ENCODE data around the gene AMMECR1. TPM values are rescaled to one million over a fixed set of nuclear protein-coding genes. Genes with fewer than 3 reads are reported as not detected.

The AMMECR1 gene
- total and polyA plus RNA-seq, 10 donors, result 1.7 to 15.6 (median 9.6) TPM

- intact Hi-C loops (cut with DNase I; ENCODE audit: low total_unique reads), result no loop called here
- H3K36me3 ChIP-seq, result no peaks in the 10 kb centered on the region
- no peak overlapping the region for H3K27ac ChIP-seq
- TF ChIP-seq CTCF (IDR thresholded peaks at IDR 0.05 in 8 of 11, conservative IDR thresholded peaks at IDR 0.05 in 3 of 11) (no peak), POLR2AphosphoS5 (IDR thresholded peaks at IDR 0.05) (no peak), POLR2A (IDR thresholded peaks at IDR 0.05) (no peak)
- H3K4me3 ChIP-seq, result no peak overlapping the region
- H3K9me3 ChIP-seq, result no peaks in the 10 kb centered on the region
- DNase-seq, result no peak
- H3K27me3 ChIP-seq (replicated peaks in 1 of 7), result no peaks in the 10 kb centered on the region
- WGBS, 5 donors, result 81 to 100% (median 94%) methylated on average over 1 to 2 of the region's 2 CpGs
- H3K4me1 ChIP-seq, result no peaks in the 10 kb centered on the region
Measured at GRCh38 chrX:110222497-110223257, 95.2 kb downstream of the AMMECR1 start.

GRCh38 chrX:110219920-110220319 is 98.0 kb downstream of the AMMECR1 start:
- TF ChIP-seq POLR2AphosphoS5 (IDR thresholded peaks at IDR 0.05) (no peak), POLR2A (IDR thresholded peaks at IDR 0.05) (no peak), CTCF (IDR thresholded peaks at IDR 0.05 in 8 of 11, conservative IDR thresholded peaks at IDR 0.05 in 3 of 11) (no peak)
- Histone ChIP-seq H3K27ac (no peak overlapping the region), H3K27me3 (replicated peaks in 1 of 7) (no peaks in the 10 kb centered on the region), H3K4me1 (no peaks in the 10 kb centered on the region), H3K36me3 (no peaks in the 10 kb centered on the region), H3K9me3 (no peaks in the 10 kb centered on the region), H3K4me3 (no peak overlapping the region)
- WGBS, 5 donors, result 52 to 95% (median 81%) methylated on average over 1 of the region's 1 CpG
- intact Hi-C loops (cut with DNase I; ENCODE audit: low total_unique reads), result no loop called here
- no peak for DNase-seq

GRCh38 chrX:110218591-110218990 is 99.3 kb downstream of the AMMECR1 start:
- Histone ChIP-seq H3K4me1 (no peaks in the 10 kb centered on the region), H3K36me3 (no peaks in the 10 kb centered on the region), H3K4me3 (no peak overlapping the region), H3K27ac (no peak overlapping the region), H3K27me3 (replicated peaks in 1 of 7) (no peaks in the 10 kb centered on the region), H3K9me3 (no peaks in the 10 kb centered on the region)
- no peak for DNase-seq
- intact Hi-C loops (cut with DNase I; ENCODE audit: low total_unique reads), result no loop called here
- 60 to 85% (median 70%) methylated on average over 2 of the region's 2 CpGs for WGBS, 5 donors
- TF ChIP-seq POLR2AphosphoS5 (IDR thresholded peaks at IDR 0.05), result no peak
- TF ChIP-seq CTCF (IDR thresholded peaks at IDR 0.05 in 8 of 11, conservative IDR thresholded peaks at IDR 0.05 in 3 of 11), result no peak
- TF ChIP-seq POLR2A (IDR thresholded peaks at IDR 0.05), result no peak

GRCh38 chrX:110216027-110216426 is 101.9 kb downstream of the AMMECR1 start:
- no peak overlapping the region for H3K4me3 ChIP-seq
- TF ChIP-seq CTCF (IDR thresholded peaks at IDR 0.05 in 8 of 11, conservative IDR thresholded peaks at IDR 0.05 in 3 of 11), result no peak
- no peak for TF ChIP-seq POLR2AphosphoS5 (IDR thresholded peaks at IDR 0.05)
- no peak for TF ChIP-seq POLR2A (IDR thresholded peaks at IDR 0.05)
- no peak overlapping the region for H3K27ac ChIP-seq
- no peaks in the 10 kb centered on the region for H3K9me3 ChIP-seq
- 71 to 99% (median 96%) methylated on average over 4 of the region's 4 CpGs for WGBS, 5 donors
- intact Hi-C loops (cut with DNase I; ENCODE audit: low total_unique reads), result no loop called here
- H3K27me3 ChIP-seq (replicated peaks in 1 of 7), result no peaks in the 10 kb centered on the region
- H3K36me3 ChIP-seq, result no peaks in the 10 kb centered on the region
- no peak for DNase-seq
- H3K4me1 ChIP-seq, result no peaks in the 10 kb centered on the region
